AG04449 (cell line): ENCODE measurements around the gene MAP4K4.

ENCODE experiments used
- CTCF ChIA-PET: fragments of 350-600 bp; formaldehyde crosslinking; extraction: SDS; loops from one replicate; lab custom pipeline; 2021; ENCODE audit warnings: antibody characterized with exemption; lab: Yijun Ruan, JAX
- POLR2A ChIA-PET: fragments of 400-600, 350-600 bp; formaldehyde crosslinking; extraction: SDS; loops from one replicate; lab custom pipeline; 2020; ENCODE audit warnings: antibody characterized with exemption, inconsistent platforms; lab: Yijun Ruan, JAX
- DNase-seq: peaks from one replicate; pipeline ENCODE4 v3.0.0-alpha.2; 2010; ENCODE audit warnings: low read depth, low spot score
- H3K4me3 ChIP-seq: 2 replicates; pipeline ENCODE4 v1.5.1; 2011; ENCODE audit warnings: low read depth, mild to moderate bottlenecking, control low read depth, low read length
- TF ChIP-seq, protein P1 (sequence below): IDR thresholded peaks from one replicate; pipeline ENCODE4 v1.5.1; 2011; ENCODE audit warnings: mild to moderate bottlenecking, moderate library complexity, low read length, control low read depth, inconsistent platforms; ENCODE audit not compliant: insufficient read depth; ENCODE audit errors: missing control alignments

Gene MAP4K4

DNA sequence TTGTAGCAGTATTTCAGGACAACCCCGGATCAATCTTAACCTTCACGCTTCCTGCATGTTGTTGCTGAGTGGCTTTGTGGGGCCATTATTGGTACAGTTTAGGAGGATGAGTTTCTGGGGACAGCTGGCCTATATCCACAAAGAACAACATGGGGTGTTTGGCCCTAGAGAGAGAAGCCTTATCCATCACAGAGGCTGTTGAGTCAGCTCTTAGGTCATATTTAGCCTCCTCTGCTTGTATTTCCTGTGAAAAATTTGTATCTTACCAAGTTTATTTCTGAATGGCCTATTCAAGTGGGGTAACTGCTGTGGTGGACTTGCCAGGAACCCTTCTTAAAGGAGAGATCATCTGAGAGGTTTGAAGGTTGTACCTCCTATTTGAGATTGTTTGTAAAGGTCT, 77.6 kb downstream of the MAP4K4 start:
- no peak for DNase-seq
- TF ChIP-seq, protein P1, sequence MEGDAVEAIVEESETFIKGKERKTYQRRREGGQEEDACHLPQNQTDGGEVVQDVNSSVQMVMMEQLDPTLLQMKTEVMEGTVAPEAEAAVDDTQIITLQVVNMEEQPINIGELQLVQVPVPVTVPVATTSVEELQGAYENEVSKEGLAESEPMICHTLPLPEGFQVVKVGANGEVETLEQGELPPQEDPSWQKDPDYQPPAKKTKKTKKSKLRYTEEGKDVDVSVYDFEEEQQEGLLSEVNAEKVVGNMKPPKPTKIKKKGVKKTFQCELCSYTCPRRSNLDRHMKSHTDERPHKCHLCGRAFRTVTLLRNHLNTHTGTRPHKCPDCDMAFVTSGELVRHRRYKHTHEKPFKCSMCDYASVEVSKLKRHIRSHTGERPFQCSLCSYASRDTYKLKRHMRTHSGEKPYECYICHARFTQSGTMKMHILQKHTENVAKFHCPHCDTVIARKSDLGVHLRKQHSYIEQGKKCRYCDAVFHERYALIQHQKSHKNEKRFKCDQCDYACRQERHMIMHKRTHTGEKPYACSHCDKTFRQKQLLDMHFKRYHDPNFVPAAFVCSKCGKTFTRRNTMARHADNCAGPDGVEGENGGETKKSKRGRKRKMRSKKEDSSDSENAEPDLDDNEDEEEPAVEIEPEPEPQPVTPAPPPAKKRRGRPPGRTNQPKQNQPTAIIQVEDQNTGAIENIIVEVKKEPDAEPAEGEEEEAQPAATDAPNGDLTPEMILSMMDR = no peak
- H3K4me3 ChIP-seq = no peak overlapping the region
- ChIA-PET POLR2A (interaction anchor here (0.6 kb wide), 1 partner anchor 15 kb away, joined by 3 read pairs; no protein-coding TSS in a partner anchor), CTCF (interaction anchor here (2.0 to 2.4 kb wide), 2 partner anchors 8 to 56 kb away, joined by 8 to 9 read pairs; no protein-coding TSS in a partner anchor)

GRCh38 chr2:101775636-101776035, 78.1 kb downstream of the MAP4K4 start:
- TF ChIP-seq, protein P1 = no peak
- POLR2A ChIA-PET = interaction anchor here (0.6 kb wide), 1 partner anchor 14 kb away, joined by 3 read pairs; no protein-coding TSS in a partner anchor

DNA sequence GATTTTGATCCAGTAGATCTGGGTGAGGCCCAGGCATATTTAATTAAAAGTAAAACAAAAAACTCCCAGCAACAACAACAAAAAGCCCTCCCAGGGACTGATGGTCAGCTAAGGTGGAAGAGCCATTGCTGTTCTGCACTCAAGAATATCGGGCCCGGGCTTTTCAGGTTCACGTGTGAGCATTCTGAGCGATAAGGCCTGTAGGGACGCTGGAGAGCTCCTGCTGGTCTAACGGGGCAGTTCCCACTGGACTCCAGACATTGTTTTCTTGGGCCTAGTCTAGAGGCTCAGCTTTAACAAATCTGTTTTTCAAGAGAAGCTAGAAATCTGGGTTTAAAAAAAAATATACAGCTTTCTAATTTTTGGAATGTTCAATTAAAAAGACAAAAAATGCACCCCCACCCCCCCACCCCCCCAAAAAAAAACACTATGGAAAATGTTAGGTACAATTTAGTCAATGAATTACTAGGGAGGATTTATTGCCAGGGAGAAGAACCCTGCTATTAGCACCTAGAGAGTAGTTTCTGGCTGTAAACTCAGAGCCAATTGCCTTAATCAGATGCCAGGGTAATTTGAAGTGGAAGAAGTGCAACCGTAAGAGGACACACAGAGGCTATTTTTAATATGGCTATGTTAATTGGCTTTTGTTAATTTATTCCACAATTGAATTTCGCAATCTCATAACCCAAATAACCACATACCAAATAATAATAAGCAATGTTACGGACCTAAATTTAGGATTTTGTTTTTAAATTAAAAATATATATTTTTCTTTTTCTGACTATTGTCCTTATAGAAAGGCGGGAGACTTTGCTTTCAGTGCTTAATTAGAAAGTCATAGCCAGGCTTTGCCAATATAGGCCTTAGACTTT, 78.9 kb downstream of the MAP4K4 start:
- ChIA-PET POLR2A (interaction anchor here (1.0 kb wide), 1 partner anchor 9 kb away, joined by 4 read pairs; no protein-coding TSS in a partner anchor), CTCF (interaction anchor here (1.3 to 2.4 kb wide), 4 partner anchors 9 to 55 kb away, joined by 3 to 9 read pairs (median 6); no protein-coding TSS in a partner anchor)
- TF ChIP-seq, protein P1 = no peak
- H3K4me3 ChIP-seq = no peak overlapping the region
- no peak for DNase-seq

More at GRCh38 chr2:101775636-101776035, 78.1 kb downstream of the MAP4K4 start:
- CTCF ChIA-PET = interaction anchor here (2.0 to 2.4 kb wide), 2 partner anchors 8 to 56 kb away, joined by 8 to 9 read pairs; no protein-coding TSS in a partner anchor
- H3K4me3 ChIP-seq = no peak overlapping the region
- DNase-seq = no peak

GRCh38 chr2:101777337-101777736, 79.8 kb downstream of the MAP4K4 start:
- TF ChIP-seq, protein P1 = no peak
- no peak overlapping the region for H3K4me3 ChIP-seq
- ChIA-PET POLR2A (interaction anchor here (1.0 kb wide), 1 partner anchor 9 kb away, joined by 4 read pairs; no protein-coding TSS in a partner anchor), CTCF (interaction anchor here (0.7 to 2.4 kb wide), 4 partner anchors 10 to 46 kb away, joined by 3 to 8 read pairs (median 4); no protein-coding TSS in a partner anchor)
- DNase-seq = no peak

DNA sequence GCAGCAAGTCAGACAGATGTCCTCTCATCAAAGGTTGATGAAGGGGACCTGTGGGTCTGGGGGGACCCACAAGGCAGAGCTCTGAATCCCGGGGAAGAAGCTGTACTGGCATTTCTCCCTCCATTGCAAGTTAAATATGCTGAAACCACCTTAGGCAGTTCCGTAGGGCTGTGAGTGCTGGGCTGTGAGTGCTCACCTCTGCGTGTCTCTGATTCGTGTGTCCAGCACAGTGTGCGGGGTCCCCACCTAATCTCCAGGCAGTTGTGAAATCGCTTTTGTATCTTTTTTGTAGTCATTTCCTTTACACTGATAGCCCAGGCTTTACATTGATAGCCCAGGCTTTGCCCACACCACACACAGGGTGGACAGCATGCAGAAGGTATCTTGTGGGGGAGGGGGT, 80.6 kb downstream of the MAP4K4 start:
- H3K4me3 ChIP-seq = no peak overlapping the region
- no peak for DNase-seq
- ChIA-PET CTCF (interaction anchor here (1.3 to 1.5 kb wide), 3 partner anchors 11 to 47 kb away, joined by 3 to 5 read pairs (median 5); no protein-coding TSS in a partner anchor), POLR2A (no interaction called here)
- TF ChIP-seq, protein P1 = no peak
